Left kidney (tissue), 1 donor: ENCODE data around the gene MON2. TPM values are rescaled to one million over a fixed set of nuclear protein-coding genes. Genes with fewer than 3 reads are reported as not detected.

Experiments
- polyA plus RNA-seq: library from polyadenylated mRNA; unstranded; fragments of 120-200 nt; gene quantifications from one replicate; pipeline ENCODE4 v1.2.1, GENCODE V29; 2013; ENCODE audit not compliant: insufficient read length

The MON2 gene
- polyA plus RNA-seq, 1 donor = 82.1 TPM

Other genes starting within 250 kb of the MON2 start
- gene USP15, start 206.4 kb upstream of the MON2 start, polyA plus RNA-seq = 53.4 TPM